SJCRH30 (cell line): ENCODE results near the gene VARS1. TPM values are rescaled to one million over a fixed set of nuclear protein-coding genes. Genes with fewer than 3 reads are reported as not detected.
"Not testable (repeated sequence)": the region's sequence is repeated elsewhere in the genome, so short reads cannot be mapped to it uniquely, and the experiment has no call there.

Source experiments
- DNase-seq, 2 experiments: peaks; one replicate each; pipeline ENCODE4 v3.0.0-alpha.2; 2015 to 2020
- H3K27ac ChIP-seq: fragments of 250-450 bp; sonication (Bioruptor Pico); 2 replicates; pipeline ENCODE4 v1.5.1; 2020; ENCODE audit warnings: mild to moderate bottlenecking, moderate library complexity
- H3K27me3 ChIP-seq: fragments of 250-450 bp; sonication (Bioruptor Pico); 2 replicates; pipeline ENCODE4 v1.5.1; 2020; ENCODE audit warnings: mild to moderate bottlenecking, moderate library complexity
- H3K36me3 ChIP-seq: fragments of 250-450 bp; sonication (Bioruptor Pico); 2 replicates; pipeline ENCODE4 v1.5.1; 2020; ENCODE audit warnings: mild to moderate bottlenecking, moderate library complexity
- H3K4me1 ChIP-seq: fragments of 250-450 bp; sonication (Bioruptor Pico); 2 replicates; pipeline ENCODE4 v1.5.1; 2020; ENCODE audit warnings: mild to moderate bottlenecking, moderate library complexity
- H3K4me3 ChIP-seq: fragments of 250-450 bp; sonication (Bioruptor Pico); 2 replicates; pipeline ENCODE4 v1.5.1; 2020; ENCODE audit warnings: mild to moderate bottlenecking, moderate library complexity
- H3K9me3 ChIP-seq: fragments of 250-450 bp; sonication (Bioruptor Pico); replicated peaks from 2 replicates; pipeline ENCODE4 v1.5.1; 2020; ENCODE audit warnings: mild to moderate bottlenecking, moderate library complexity
- total RNA-seq: library from RNA; depleted of rRNA; stranded (reverse); fragments of >200 nt; shearing (Covaris generic); gene quantifications from 2 replicates; pipeline ENCODE4 v1.2.3, GENCODE V29; 2014; rRNA removed

The VARS1 gene
- 42.5 and 45.8 TPM in 2 replicates for total RNA-seq

- Histone ChIP-seq H3K36me3 (peaks cover 20% of the 10 kb centered on the region), H3K27me3 (no peaks in the 10 kb centered on the region), H3K4me3 (peak within 1 kb of the TSS; percentile 88), H3K4me1 (no peaks in the 10 kb centered on the region), H3K9me3 (no peaks in the 10 kb centered on the region), H3K27ac (peak within 1 kb of the TSS; percentile 84)
- DNase-seq, result peak; percentile 91 to 92
These were observed at the start of gene VARS1 for GRCh38 chr6:31795616-31796298. Gene VARS1 (minus strand): TSS chr6:31795752. CDS start chr6:31795217, 535 bp downstream.

DNA sequence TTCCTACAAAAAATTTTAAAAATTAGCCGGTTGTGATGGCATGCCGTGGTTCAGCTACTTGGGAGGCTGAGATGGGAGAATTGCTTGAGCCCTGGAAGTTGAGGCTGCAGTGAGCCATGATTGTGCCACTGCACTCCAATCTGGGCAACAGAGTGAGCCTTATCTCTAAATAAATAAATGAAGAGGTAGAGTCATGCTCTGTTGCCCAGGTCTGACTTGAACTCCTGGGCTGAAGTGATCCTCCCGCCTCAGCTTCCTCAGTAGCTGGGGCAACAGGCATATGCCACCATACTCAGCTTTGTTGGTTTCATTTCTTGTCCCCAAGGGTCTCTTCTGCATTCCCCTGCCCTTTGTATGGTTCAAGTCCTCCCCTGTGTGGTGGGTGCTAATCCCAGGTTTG is 49.0 kb upstream of the VARS1 start:
- no peak overlapping the region for H3K4me3 ChIP-seq
- H3K36me3 ChIP-seq, result peaks cover 14% of the 10 kb centered on the region
- H3K9me3 ChIP-seq, result no peaks in the 10 kb centered on the region
- H3K4me1 ChIP-seq, result no peaks in the 10 kb centered on the region
- H3K27ac ChIP-seq, result no peak overlapping the region
- H3K27me3 ChIP-seq, result no peaks in the 10 kb centered on the region
- no peak for DNase-seq

DNA sequence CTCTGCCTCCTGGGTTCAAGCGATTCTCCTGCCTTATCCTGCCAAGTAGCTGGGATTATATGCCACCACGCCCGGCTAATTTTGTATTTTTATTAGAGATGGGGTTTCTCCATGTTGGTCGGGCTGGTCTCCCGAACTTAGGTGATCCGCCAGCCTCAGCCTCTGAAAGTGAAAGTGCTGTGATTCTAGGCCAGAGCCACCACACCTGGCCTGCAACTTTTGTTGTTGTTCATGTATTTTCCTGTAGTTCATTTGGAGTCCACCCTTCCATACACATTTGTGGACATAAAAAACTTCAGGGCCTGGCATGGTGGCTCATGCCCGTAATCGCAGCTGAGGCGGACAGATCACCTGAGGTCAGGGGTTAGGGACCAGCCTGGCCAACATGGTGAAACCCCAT is 46.5 kb upstream of the VARS1 start:
- no peaks in the 10 kb centered on the region for H3K9me3 ChIP-seq
- no peaks in the 10 kb centered on the region for H3K27me3 ChIP-seq
- H3K4me3 ChIP-seq, result no peak overlapping the region
- peaks cover 5% of the 10 kb centered on the region for H3K4me1 ChIP-seq
- no peak overlapping the region for H3K27ac ChIP-seq
- DNase-seq, result no peak
- H3K36me3 ChIP-seq, result peaks cover 39% of the 10 kb centered on the region

- not testable (repeated sequence) for H3K4me3 ChIP-seq, H3K27me3 ChIP-seq, H3K4me1 ChIP-seq, H3K27ac ChIP-seq, DNase-seq, H3K9me3 ChIP-seq
- H3K36me3 ChIP-seq, result peaks cover 51% of the 10 kb centered on the region
These were observed 44.2 kb upstream of the VARS1 start for GRCh38 chr6:31839779-31840126.

- Histone ChIP-seq H3K36me3 (peaks cover 51% of the 10 kb centered on the region), H3K4me3 (no peak overlapping the region)
These were observed 43.4 kb upstream of the VARS1 start for GRCh38 chr6:31838968-31839367.

DNA sequence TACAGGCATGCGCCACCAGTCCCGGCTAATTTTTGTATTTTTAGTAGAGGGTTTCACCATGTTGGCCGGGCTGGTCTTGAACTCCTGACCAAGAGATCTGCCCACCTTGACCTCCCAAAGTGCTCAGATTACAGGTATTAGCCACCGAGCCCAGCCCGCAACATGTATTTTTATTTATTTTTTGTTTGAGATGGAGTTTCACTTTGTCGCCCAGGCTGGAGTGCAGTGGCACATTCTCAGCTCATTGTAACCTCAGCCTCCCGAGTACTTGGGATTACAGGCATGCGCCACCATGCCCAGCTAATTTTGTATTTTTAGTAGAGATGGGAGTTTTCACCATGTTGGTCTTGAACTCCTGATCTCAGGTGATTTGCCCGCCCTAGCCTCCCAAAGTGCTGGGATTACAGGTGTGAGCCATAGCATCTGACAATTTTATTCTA is 42.6 kb upstream of the VARS1 start:
- not testable (repeated sequence) for H3K9me3 ChIP-seq, H3K27me3 ChIP-seq, H3K4me1 ChIP-seq, H3K4me3 ChIP-seq, DNase-seq, H3K27ac ChIP-seq
- H3K36me3 ChIP-seq, result peaks cover 51% of the 10 kb centered on the region

More at GRCh38 chr6:31838968-31839367, 43.4 kb upstream of the VARS1 start:
- H3K27ac ChIP-seq, result no peak overlapping the region
- no peaks in the 10 kb centered on the region for H3K27me3 ChIP-seq
- no peaks in the 10 kb centered on the region for H3K9me3 ChIP-seq
- DNase-seq, result no peak
- H3K4me1 ChIP-seq, result peaks cover 9% of the 10 kb centered on the region

DNA sequence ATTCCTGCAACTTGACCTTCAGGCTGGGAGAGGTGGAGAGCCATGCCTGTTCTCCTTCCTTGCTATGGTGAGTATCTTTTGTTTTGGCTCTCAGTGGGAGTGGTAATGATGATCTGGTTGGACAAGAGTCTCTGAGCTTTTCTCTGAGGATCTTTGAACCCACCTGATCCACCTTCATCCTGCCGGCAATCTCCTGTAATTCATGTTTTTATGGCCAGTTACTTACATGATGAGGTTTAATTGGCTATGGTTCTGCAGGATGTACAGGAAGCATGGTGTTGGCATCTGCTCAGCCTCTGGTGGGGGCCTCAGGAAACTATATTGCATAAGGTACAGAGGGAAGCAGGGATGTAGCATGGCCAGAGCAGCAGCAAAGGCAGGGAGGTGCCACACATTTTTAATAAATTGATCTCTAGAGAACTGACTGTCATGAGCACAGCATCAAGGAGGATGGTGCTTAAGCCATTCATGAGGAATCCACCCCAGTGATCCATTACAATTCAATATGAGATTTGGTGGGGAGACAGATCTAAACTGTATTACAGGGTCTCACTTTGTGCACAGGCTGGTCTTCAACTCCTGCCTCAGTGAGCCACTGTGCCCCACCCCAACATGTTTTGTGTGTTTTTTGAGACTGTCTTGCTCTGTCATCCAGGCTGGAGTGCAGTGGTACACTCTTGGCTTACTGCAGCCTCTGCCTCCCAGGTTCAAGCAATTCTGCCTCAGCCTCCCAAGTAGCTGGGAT is 42.0 kb upstream of the VARS1 start:
- no peaks in the 10 kb centered on the region for H3K9me3 ChIP-seq
- no peak overlapping the region for H3K27ac ChIP-seq
- peak overlapping the region; percentile 93 for H3K4me3 ChIP-seq
- H3K27me3 ChIP-seq, result no peaks in the 10 kb centered on the region
- peaks cover 51% of the 10 kb centered on the region for H3K36me3 ChIP-seq
- H3K4me1 ChIP-seq, result peaks cover 9% of the 10 kb centered on the region
- no peak for DNase-seq

DNA sequence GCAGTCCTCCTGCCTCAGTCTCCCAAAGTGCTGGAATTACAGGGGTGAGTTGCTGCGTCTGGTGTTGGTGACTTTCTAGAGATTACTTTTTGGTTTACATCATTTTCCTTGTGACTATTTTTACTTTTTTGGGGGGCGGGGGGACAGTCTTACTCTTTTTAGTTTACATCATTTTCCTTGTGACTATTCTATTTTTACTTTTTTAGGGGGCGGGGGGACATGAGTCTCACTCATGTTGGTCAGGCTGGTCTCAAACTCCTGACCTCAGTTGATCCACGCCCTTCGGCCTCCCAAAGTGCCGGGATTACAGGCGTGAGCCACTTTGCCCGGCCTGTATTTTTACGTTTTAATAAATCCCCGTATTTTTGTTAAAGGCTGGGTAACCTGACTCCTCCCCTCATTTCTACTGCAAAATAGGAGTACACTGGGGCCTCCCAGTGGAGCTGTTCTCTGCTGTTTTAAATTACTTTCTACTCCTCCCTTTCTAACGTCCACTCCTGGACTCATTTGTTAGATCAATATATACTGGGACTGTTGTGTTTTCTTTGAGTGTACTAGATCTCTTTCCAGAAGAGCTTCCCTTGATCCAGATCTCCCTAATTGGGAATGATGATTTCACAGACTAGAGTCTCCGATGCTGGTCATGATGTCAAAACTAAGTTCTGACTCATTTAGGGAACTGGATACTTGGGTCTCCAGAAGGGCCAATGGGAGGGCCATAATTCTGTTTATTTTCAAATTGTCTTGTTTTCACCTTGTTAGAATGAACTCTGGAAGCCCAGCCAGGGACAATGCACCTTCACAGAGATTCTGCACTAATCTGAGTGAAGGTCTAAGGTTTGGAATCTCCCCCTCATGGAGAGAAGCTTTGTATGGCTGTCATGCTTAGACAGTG is 41.2 kb upstream of the VARS1 start:
- no peak overlapping the region; the same call in 1 of the 2 replicates for H3K27ac ChIP-seq
- H3K9me3 ChIP-seq, result no peaks in the 10 kb centered on the region
- peak overlapping the region; percentile 93 for H3K4me3 ChIP-seq
- DNase-seq, result no peak
- peaks cover 51% of the 10 kb centered on the region for H3K36me3 ChIP-seq
- H3K4me1 ChIP-seq, result peaks cover 9% of the 10 kb centered on the region
- no peaks in the 10 kb centered on the region for H3K27me3 ChIP-seq

DNA sequence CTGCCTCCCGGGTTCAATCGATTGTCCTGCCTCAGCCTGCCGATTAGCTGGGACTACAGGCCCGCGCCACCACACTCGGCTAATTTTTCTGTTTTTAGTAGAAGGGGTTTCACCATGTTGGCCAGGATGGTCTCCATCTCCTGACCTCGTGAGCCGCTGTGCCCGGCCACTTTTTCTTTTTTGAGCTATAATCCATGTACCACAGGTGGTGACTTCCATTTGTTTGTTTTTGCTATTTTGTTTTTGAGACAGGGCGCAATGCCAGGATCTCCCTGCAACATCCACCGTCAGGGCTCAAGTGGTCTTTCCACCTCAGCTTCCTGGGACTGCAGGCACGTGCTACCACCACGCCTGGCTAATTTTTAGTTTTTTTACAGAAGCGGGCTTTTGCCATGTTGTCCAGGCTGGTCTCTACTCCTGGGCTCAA is 40.5 kb upstream of the VARS1 start:
- no peaks in the 10 kb centered on the region for H3K9me3 ChIP-seq
- DNase-seq, result no peak
- peaks cover 9% of the 10 kb centered on the region for H3K4me1 ChIP-seq
- H3K36me3 ChIP-seq, result peaks cover 51% of the 10 kb centered on the region
- peak overlapping the region; percentile 14; the same call in 1 of the 2 replicates for H3K27ac ChIP-seq
- peak overlapping the region; percentile 93 for H3K4me3 ChIP-seq
- no peaks in the 10 kb centered on the region for H3K27me3 ChIP-seq

DNA sequence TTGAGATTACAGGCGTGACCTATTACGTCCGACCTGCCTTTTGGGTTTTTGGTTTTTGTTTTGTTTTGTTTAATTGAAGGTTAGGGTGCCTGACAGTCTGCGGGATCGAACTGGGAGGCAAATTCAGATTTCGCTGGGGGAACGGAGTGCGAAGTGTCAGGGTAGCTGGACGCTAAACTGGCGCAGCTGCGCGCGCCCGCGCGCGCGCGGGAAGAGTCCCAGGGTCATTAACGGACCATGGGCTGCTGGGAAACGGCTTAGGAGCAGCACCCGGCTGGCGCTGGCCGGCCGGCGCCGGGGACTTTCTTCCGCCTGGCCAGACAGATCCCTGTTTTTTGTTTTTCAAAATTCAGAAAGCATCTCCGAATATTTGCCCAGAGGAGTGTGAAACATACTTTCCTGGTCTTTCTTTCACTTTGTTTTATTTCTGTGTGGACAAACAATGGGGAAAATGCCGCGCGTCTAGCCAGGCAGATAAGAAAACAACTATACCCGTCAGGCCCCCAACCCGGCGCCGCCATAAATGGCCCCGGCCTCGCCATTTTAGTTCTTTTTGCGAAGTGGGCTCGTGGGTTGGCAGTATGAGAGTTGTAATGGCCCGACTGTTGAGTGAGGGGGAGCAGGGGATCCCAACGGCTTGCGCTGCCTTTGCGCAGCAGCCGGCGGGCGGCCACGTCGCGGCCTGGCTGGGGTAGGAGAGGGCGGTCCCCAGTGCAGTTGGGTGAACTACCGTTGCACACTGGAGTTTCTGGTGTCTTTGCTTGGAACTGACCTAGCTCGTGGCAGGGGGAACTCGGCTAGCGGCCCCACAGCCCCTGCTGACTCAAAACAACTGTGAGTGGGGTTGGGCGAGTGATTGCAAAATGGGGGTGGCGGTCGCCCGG is 39.1 kb upstream of the VARS1 start:
- peak; percentile 92 to 94 for DNase-seq
- H3K4me1 ChIP-seq, result peaks cover 9% of the 10 kb centered on the region
- H3K27ac ChIP-seq, result peak overlapping the region; percentile 98
- H3K36me3 ChIP-seq, result peaks cover 38% of the 10 kb centered on the region
- H3K4me3 ChIP-seq, result peak overlapping the region; percentile 93
- no peaks in the 10 kb centered on the region for H3K9me3 ChIP-seq
- H3K27me3 ChIP-seq, result no peaks in the 10 kb centered on the region

GRCh38 chr6:31831350-31832215 is 36.0 kb upstream of the VARS1 start:
- H3K4me1 ChIP-seq, result no peaks in the 10 kb centered on the region; the same call in 1 of the 2 replicates
- no peak overlapping the region for H3K27ac ChIP-seq
- H3K9me3 ChIP-seq, result no peaks in the 10 kb centered on the region
- H3K4me3 ChIP-seq, result no peak overlapping the region
- no peak for DNase-seq
- H3K36me3 ChIP-seq, result peaks cover 8% of the 10 kb centered on the region
- no peaks in the 10 kb centered on the region for H3K27me3 ChIP-seq

DNA sequence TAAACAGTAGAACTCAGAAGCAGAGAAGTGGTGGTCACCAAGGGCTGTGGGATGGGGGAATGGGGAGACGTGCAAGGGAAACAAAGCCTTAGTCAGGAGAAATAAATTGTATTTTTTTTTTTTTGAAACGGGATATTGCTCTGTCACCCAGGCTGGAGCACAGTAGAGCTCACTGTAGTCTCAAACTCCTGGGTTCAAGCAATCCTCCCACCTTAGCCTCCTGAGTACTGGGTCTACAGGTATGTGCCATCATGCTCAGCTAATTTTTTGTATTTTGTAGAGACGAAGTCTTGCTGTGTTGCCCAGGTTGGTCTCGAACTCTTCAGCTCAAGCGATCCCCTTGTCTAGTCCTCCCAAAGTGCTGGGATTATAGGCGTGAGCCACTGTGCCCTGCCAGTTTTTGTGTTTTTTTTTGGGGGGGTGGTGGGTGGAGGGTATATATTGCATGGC is 35.4 kb upstream of the VARS1 start:
- H3K9me3 ChIP-seq, result no peaks in the 10 kb centered on the region
- no peaks in the 10 kb centered on the region for H3K4me1 ChIP-seq
- no peak for DNase-seq
- H3K27me3 ChIP-seq, result no peaks in the 10 kb centered on the region
- H3K27ac ChIP-seq, result no peak overlapping the region
- H3K36me3 ChIP-seq, result peaks cover 1% of the 10 kb centered on the region
- H3K4me3 ChIP-seq, result peak overlapping the region; percentile 56

GRCh38 chr6:31829633-31830283 is 34.2 kb upstream of the VARS1 start:
- no peak overlapping the region for H3K27ac ChIP-seq
- DNase-seq, result peak in 1 of 2 experiments; percentile 55

More at GRCh38 chr6:31829633-31830283, 34.2 kb upstream of the VARS1 start:
- Histone ChIP-seq H3K27me3 (no peaks in the 10 kb centered on the region), H3K36me3 (no peaks in the 10 kb centered on the region), H3K4me3 (peak overlapping the region; percentile 56), H3K9me3 (no peaks in the 10 kb centered on the region), H3K4me1 (no peaks in the 10 kb centered on the region)
